Left ventricle myocardium superior (tissue), 1 donor: Measurements from ENCODE around the gene GGTLC2. TPM values are rescaled to one million over a fixed set of nuclear protein-coding genes. Genes with fewer than 3 reads are reported as not detected.
"Not testable (repeated sequence)": the region's sequence is repeated elsewhere in the genome, so short reads cannot be mapped to it uniquely, and the experiment has no call there.

Source experiments
- ATAC-seq: fragments of 200-7000 bp; cut with Tn5 transposase; one replicate; pipeline ENCODE4 v1.9.1; 2020; ENCODE audit warnings: mild to moderate bottlenecking, moderate library complexity
- DNase-seq: peaks from one replicate; pipeline ENCODE4 v3.0.0-alpha.2; 2020
- intact Hi-C: fragments of 100-400 bp; cut with micrococcal nuclease; formaldehyde crosslinking; loops from one replicate; pipeline ENCODE4 v1.11.0; 2022
- long read RNA-seq: library from polyadenylated mRNA; unstranded; transcript quantifications from one replicate; pipeline ENCODE4 v2.0.0, GENCODE V29; 2021
- total RNA-seq: library from RNA; stranded (reverse); fragmentation: NEBNext Ultra II Directional; extraction: Animal tissue kit (Norgen Biotek cat#: 25700); gene quantifications from one replicate; pipeline ENCODE4 v1.2.1, GENCODE V29; 2021
- donor health status: DM: no; HTN: yes; CAD: no; lungs with severe emphysema.

The GGTLC2 gene
- total RNA-seq: not detected
- long read RNA-seq: 0 reads

DNA sequence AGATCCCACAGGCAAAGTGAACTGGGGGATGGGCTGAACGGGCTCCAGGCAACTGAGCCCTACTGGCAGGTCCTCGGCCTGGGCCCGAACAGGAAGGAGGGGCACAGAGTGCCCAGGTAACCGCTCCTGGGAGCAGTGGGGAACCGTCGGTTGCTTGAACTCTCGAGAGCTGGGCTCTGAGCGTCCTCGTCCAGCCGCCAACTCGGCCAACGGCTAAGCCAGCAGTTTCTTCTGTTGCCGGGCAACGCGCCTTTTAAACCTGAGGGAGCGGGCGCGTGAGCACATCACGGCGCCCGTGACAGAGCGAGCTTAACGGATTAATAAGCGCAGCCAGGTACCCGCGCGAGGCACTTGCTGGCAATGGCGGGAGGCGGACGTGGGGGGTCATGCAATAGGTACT is at the start of gene GGTLC2:
Gene GGTLC2, plus strand, starts transcription at position 301 of the 400 bp plus-strand sequence. CDS start 1,732 bp downstream, outside the sequence.
- intact Hi-C loops, ATAC-seq, DNase-seq: not testable (repeated sequence)

DNA sequence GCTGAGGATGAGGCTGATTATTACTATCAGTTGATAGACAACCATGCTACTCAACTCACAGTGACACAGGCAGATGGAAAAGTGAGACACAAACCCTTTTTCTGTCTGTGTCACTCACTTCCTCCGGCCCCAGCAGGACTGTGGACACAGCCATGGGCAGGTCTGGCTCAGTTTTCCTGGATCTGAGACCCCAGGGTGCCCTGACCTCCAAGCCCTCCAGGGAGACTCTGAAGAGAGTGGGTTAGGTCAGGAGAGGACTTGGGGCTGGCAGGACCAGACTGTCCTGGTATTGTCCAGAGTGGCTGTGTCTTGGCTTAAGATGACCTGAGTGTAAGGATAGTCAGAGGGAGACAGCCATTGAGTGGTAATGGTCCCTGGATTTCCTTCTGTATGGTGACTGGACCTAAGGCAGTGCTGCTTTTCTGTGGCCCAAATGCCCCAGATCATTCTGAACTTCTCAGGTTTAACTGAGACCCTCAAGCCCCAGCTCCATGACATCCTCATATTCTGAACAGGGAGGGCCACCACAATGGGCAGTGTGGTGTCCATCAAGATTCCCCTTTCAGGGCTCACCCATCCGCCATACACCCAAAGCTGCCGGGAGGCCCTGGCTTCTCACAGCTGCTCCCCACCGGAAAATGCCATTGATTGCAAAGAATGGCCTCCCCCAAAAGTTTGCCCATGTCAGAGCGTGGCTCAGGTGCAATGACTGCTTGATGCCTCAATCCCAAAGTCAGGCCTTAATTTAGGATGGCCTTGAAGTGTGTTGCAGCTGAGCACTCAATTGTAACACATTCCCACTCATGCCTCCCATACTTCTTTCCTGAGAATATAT is 49.2 kb upstream of the GGTLC2 start:
- DNase-seq (no peak), ATAC-seq (no peak)
- intact Hi-C loops: no loop called here

DNA sequence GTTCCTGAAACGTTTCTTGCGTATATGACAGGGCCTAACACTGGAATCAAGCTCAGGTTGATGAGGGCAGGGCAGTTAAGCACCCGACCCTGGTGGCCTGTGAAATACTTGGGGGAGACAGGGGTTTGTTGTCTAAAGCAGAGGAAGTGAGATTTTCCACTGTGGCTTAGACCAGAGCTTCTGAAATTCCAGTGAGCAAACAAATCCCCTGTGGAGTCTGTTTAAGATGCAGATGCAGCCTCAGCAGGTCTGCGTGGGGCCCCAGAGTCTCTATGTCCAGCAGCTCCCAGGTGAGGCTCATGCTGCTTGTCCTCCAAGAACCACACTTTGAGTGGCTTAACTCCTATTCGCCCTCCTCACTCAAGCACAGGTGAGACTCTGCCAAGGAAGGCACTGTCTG is 46.3 kb upstream of the GGTLC2 start:
- ATAC-seq (no peak), DNase-seq (no peak)
- intact Hi-C loops: no loop called here

DNA sequence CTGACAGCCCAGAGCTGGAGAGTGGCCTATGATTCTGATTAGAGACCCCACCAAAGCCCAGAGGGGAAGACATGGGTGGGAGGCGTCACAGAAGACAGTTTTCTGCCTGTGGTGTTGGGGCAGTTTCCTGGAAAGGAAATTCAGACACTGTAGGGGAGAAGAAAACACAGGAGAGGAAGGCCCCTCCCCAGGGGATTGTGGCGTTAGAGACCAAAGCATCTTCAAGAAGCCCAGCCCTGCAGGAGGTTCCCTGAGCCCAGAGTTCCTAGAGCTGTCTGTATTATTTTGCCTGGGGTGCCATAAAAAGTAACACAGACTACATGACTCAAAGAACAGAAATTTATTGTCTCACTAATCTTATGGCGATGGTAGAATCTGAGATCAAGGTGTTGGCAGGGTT is 45.2 kb upstream of the GGTLC2 start:
- no peak for ATAC-seq
- intact Hi-C loops: no loop called here

DNA sequence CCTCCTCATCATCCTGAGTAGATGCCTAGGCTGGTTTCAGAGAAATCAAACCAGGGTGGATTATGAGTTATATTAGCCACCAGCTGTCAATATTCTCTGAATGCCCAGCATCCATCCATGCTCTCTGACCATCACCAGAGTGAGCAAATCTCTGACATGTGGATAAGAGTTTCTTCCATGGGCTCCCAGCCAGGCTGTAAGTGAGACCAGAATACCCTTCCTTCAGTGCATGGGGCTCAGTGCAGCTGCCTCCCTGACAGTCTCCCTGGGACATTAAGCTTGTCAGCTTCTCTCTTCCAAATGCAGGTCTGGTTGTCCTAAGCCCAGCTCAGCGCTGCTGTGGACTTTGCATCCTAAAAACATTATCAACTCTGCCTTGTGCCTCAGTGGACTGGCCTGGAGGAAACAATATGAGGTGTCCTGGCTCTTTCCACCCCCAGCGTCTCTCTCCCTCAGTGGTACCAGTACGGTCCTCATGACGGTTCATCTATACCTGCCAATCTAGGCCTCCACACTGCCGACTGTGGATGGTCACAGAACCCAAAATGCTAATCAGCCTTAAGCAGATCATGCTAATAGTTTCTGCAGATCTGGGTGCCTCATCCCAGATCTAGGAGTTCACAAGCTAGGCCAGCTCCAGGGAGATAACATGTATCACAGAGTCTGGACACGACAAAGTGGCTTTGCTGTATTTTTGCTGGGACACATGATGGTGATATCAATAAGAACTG is 43.7 kb upstream of the GGTLC2 start:
- ATAC-seq: no peak
- DNase-seq: no peak
- intact Hi-C loops: no loop called here

More for the DNA sequence above, 45.2 kb upstream of the GGTLC2 start:
- no peak for DNase-seq

DNA sequence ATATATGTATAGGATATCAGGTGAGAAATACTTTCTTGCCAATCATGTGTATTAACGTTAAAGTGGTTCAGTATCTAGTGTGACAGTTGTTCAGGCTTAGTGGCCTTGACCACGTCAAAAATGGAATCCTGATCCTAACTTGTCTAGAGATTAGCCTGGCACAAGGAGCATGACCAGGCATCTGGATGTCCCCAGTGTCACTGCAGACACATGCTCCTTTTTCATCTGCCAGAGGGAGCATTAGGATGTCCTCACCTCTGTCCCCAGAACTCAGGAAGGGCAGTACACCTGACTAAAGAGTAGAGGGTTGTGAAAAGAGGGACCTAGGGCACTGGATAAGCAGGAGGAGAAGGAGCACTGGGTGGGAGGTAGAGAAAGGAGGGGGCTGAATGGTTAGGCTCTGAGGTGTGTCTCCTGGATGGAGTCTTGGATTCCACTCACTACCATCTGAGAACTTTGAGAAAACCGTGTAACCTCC is 40.9 kb upstream of the GGTLC2 start:
- ATAC-seq: no peak
- DNase-seq: no peak
- intact Hi-C loops: no loop called here

DNA sequence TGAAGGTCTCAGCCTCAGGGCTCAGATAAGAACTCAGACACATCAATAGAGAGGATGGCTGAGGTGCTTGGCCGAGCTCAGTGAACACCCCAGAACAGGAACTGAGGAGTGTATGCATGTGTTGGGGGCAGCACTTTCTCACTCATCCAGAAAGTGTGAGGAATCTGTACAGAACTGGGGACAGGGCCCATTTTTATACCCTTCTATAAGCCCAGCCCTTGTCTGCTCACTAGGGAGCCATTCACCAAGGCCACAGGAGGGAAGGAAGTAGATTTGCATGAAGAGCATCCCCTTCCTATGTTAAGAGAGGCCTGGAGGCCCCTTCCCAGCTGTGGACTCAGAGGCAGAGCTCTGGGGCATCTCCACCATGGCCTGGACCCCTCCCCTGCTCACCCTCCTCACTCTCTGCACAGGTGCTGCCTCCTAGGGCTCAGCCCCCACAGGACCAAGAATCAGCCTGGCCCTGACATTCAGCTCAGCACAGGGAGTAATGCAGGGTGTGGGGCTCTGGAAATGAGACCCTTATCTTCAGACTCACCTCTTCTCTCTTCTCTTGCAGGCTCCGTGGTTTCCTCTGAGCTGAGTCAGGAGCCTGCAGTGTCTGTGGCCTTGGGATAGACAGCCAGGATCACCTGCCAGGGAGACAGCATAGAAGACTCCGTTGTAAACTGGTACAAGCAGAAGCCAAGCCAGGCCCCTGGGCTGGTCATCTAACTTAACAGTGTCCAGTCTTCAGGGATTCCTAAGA is 39.9 kb upstream of the GGTLC2 start:
- no peak for DNase-seq
- intact Hi-C loops: no loop called here
- ATAC-seq: no peak

DNA sequence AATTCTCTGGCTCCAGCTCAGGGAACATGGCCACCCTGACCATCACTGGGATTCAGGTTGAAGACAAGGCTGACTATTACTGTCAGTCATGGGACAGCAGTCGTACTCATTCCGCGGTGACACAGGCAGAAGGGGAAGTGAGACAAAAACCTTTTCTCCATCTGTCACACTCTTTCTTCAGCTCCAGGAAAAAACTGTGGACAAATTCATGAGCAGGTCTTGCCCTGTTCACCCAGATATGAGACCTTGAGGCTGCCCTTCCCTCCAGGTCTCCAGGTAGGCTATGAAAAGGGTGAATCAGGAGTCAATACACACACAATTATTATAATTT is 39.4 kb upstream of the GGTLC2 start:
- intact Hi-C loops: no loop called here
- ATAC-seq (no peak), DNase-seq (no peak)

DNA sequence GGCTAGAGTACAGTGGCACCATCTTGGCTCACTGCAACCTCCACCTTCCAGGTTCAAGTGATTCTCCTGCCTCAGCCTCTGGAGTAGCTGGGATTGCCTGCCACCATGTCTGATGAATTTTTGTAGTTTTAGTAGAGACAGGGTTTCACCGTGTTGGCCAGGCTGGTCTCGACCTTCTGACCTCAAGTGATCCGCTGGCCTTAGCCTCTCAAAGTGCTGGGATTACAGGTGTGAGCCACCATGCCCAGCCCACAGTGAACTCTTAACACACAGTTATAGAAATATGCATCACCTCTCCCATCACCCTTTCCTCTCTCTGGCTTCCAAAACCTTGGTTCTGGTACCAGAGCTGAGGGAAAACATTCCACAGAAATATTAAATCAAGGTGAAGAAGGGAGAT is 36.4 kb upstream of the GGTLC2 start:
- intact Hi-C loops, DNase-seq, ATAC-seq: not testable (repeated sequence)

DNA sequence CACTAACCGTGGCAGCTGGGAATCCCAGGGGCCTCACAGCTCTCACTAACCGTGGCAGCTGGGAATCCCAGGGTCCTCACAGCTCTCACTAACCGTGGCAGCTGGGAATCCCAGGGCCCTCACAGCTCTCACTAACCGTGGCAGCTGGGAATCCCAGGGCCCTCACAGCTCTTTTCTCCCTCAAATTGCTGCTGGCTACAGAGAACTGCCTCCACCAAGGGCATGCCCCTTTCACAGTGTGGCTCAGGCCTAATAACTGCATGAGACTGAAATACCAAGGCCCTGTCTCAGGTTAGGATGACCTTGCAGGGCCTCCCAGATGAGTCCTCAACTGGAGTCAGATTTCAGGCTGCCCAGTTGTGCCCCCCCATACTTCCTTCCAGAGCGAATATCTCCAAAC is 35.1 kb upstream of the GGTLC2 start:
- ATAC-seq: no peak
- intact Hi-C loops: no loop called here
- no peak for DNase-seq

DNA sequence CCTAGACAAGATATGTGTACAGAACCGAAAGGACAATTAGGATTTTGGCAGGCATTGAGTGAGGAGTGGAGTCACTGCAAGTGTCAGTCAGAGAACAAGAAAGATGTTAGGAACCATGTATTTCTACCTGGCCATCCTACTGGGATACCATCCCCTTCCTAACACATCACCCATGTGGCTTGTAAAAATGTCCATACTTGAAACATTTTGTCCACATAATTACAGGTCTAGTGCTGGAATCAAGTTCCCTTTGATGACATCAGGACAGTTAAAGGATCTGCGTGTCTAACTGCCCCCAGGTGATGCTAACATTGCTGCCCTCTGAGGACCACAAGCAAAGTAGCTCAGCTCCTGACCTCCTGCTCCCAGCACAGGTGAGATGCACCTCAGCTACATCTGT is 31.9 kb upstream of the GGTLC2 start:
- intact Hi-C loops: no loop called here
- ATAC-seq (no peak), DNase-seq (no peak)

DNA sequence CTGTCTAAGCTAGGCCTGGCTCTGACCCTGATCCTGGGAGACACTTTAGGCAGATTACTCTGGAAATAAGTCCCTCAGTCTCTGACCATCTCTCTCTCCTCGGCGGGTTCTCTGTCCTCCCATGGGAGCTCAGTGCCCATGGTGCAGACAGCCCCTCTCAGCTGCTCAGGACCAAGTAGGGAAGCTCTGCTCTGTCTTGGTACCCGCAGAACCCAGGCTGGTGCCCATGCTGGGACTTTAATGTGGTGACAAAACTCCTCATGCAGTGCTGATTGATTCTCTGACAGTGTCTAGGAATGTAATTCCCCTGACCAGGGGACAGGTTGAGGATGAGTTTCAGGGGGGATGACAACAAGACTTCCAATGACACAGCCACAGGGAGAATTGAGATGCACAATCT is 30.3 kb upstream of the GGTLC2 start:
- DNase-seq (no peak), ATAC-seq (no peak)
- intact Hi-C loops: no loop called here

DNA sequence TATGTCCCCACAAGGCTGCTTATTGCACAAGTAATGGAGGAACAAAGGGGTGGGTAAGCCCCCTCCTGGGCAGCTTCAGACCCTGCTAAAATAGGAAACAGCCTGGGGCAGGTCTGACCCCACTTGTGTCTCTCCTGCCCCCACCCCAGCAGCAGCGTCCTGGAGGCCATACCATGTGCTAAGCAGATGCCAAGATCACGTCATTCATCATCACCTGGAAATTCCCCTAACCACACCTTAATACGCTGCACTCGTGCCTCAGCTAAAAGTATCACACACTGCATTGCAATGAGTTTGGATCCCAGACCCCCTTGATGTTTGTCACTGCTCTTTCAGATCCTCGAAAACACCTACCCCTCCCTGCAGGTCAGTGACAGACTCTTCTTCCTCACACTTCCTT is 27.8 kb upstream of the GGTLC2 start:
- ATAC-seq: no peak
- intact Hi-C loops: no loop called here

DNA sequence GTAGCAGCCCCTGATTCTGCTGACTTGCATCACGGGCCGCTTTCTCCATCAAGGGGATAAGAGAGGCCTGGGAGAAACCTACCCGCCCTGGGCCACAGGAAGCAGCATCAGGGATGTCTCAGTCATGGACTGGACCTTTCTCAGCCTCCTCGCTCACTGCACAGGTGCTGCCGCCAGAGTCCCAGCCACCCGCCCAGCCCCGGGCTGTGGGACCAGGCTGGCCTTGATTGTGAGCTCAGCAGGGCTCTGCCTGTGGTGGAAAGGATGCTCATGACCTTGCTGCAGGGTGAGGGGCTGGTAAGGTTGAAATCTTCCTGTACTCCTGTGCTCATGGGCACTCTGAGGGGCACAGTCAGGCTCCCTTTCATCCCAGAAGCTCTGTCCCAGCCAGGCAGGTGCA is 26.0 kb upstream of the GGTLC2 start:
- no peak for ATAC-seq
- no peak for DNase-seq
- intact Hi-C loops: no loop called here

More for the DNA sequence above, 27.8 kb upstream of the GGTLC2 start:
- DNase-seq: no peak

DNA sequence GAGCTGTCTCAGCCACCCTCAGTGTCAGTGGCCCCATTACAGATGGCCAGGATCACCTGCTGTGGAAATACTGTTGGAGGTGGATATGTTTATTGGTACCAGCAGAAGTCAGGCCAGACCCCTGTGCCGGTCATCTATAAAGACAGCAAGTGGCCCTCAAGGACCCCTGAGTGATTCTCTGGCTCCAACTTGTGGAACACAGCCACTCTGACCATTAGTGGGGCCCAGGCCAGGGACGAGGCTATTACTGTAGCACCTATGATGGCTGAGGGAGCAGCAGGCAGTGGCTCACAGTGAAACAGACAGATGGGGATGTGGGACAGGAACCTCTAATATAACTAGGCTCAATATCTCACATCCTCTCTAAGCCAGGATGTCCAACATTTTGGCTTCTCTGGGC is 25.5 kb upstream of the GGTLC2 start:
- ATAC-seq (no peak), DNase-seq (no peak)
- intact Hi-C loops: no loop called here

DNA sequence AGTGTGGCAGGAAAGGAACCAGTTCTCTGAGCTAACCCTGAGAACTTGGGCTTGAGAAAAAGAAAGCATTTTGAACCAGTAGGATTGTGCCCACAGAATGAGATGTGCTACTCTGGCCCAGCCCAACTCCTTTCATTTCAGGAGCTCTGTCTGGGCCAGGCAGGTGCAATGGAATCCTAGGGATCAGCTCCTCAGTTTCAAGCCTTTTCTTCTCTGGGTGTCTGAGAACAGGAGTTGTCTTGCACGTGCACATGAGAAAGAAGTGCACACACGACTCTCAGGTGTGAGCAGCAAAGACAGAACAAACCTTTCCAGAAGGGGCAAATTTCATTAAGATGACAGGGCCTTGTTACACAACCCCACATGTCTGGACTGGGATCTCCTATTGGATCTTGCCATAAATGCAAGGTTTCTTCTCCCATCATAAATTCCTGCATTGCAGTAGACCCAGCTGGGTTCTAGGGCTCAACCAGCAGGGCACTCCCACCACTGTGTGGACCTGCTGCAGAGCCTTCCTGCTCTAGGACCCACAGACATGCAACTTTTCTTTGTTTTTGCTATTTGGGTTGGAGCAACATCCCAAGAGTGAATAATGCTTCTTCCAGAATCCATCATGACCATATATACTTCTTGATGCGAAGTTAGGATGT is 24.5 kb upstream of the GGTLC2 start:
- DNase-seq: no peak
- intact Hi-C loops: no loop called here
- no peak for ATAC-seq

DNA sequence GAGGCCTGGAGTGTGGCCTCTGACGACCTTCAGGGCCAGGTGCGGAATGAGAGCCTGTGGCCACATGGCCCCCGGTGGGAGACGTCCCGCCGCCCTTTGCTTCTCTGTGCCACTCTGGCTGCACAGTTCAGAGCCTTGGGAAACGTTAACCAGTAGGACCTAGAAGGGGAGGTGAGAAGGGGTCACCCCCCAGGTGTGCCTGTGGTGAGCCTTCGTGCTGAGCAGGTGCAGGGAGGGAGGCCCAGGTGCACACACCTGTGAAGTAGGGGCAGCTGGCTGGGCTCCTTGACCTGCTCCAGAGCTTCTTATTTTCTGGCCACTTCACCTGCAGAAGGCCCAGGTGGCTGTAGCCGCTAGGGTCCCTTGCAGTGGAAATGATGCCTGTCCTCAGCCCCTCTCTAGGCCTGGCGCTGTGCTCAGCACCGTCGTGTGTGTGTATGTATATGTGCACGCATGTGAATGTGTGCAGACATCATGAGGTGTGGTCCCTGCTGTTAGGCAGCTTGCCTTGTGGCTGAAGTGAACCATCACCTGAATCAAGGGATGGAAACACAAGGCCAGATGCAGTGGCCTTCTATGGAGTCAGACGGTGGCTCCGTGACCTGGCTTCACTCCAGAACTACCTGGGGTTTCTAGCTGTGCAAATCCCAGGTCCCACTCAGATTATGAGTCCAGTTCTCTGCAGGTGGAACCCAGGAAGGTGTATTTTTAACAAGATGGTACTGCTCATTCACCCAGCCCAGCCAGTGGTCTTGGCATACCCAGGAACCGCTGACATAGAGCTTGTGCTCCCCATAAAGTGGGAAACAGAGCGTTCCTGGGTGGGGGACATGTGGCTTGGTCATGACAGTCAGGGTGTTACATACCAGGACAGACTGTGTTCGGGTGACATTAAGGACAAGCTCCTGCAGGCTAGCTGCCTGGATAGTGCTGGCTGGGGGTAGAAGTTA is 15.6 kb upstream of the GGTLC2 start:
- ATAC-seq, DNase-seq, intact Hi-C loops: not testable (repeated sequence)

DNA sequence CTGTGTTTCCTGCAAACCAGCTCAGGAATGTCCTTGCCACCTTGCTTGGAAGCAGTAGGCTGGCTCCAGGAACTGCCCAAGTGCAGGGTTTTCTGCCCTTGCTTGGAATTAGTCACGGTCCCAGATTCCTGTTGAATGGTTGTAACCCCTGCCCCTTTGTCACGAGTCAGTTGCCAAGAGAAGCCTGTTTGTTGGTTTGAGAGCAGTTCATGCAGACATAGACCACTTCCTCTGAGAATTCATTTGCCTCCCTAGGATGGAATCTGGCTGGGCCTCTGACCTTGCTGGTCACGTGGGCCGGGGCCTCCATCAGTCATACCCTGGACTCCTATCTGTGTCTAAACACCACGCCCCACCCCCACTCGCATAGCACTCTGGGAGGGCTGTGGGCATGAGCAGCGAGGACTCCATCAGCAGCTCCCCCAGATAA is 13.2 kb upstream of the GGTLC2 start:
- DNase-seq, ATAC-seq, intact Hi-C loops: not testable (repeated sequence)
